Measurements from ENCODE around the gene COL4A3.
"Not testable (repeated sequence)": the region's sequence is repeated elsewhere in the genome, so short reads cannot be mapped to it uniquely, and the experiment has no call there.

COL4A3 gene

DNA sequence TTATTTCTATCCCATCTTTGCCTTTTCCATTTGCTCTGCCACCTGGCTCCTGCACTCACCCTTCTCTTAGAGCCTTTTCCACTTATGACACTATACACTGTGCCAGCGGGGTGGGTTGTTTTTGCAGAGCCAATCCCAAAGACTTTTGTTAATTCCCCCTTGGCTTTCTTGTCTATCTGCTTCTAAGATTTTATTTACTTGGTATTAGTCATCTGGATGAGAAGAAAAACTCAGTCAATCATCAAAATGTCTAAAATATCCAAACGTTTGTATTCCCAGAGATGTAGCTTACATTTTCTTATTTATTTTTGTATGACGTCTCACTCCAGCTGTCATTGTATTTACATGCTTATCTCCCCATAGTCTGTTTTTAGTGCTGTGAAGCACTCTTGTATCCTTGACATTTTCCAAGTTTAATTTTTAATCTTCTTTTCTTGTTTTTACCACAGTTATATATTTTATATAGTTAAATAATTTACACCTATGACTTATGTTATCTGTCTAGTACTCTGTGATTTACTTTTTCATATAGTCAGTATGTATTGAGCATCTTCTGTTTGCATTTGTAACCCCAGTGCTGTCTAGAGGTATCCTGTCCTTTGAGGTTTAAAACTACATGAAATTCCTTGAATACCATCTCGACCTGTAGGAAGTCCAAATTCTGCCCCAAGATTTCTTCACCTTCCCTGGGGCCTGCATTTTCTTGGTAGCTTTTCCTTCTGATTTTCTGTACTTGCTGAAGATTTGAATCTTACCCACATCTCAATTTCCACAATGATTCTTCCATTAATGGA is 55.1 kb downstream of the COL4A3 start:
- no peak for TF ChIP-seq CTCF (IDR thresholded peaks at IDR 0.05; ENCODE audit: low read depth, low read length)

DNA sequence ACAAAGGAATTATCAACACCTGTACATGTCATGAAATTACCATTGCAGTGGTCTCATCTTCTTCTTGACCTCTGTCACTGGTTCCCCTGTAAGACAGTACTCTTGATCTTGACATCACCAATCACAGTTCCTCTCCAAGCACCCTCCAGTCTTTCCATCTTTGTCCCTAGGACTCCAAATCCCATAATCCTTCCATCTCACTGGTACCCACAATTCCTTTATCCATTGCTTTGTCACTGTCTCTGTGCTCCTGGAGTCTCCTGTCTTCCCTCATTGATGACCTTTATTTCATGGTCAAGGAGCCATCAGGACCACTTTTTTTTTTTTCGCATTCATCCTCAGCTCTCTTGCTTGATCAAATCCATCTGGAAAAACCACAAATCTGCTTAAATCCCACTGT is 56.7 kb downstream of the COL4A3 start:
- no peak for DNase-seq (ENCODE audit: low read depth in 2 of 2)
- no peak for TF ChIP-seq CTCF (IDR thresholded peaks at IDR 0.05; ENCODE audit: low read depth, low read length)
- H3K4me3 ChIP-seq (replicated peaks in 1 of 2; ENCODE audit: low read depth in 2 of 2, low read length in 2 of 2), result no peak overlapping the region

More for the DNA sequence above, 55.1 kb downstream of the COL4A3 start:
- H3K4me3 ChIP-seq (replicated peaks in 1 of 2; ENCODE audit: low read depth in 2 of 2, low read length in 2 of 2), result no peak overlapping the region
- no peak for DNase-seq (ENCODE audit: low read depth in 2 of 2)

GRCh38 chr2:227222292-227222691 is 57.9 kb downstream of the COL4A3 start:
- no peak for TF ChIP-seq CTCF (IDR thresholded peaks at IDR 0.05; ENCODE audit: low read depth, low read length)
- no peak for DNase-seq (ENCODE audit: low read depth in 2 of 2)
- H3K4me3 ChIP-seq (replicated peaks in 1 of 2; ENCODE audit: low read depth in 2 of 2, low read length in 2 of 2), result no peak overlapping the region

- DNase-seq (ENCODE audit: low read depth in 2 of 2); H3K4me3 ChIP-seq (replicated peaks in 1 of 2; ENCODE audit: low read depth in 2 of 2, low read length in 2 of 2): not testable (repeated sequence)
Observed at GRCh38 chr2:227225641-227226040, 61.2 kb downstream of the COL4A3 start.

DNA sequence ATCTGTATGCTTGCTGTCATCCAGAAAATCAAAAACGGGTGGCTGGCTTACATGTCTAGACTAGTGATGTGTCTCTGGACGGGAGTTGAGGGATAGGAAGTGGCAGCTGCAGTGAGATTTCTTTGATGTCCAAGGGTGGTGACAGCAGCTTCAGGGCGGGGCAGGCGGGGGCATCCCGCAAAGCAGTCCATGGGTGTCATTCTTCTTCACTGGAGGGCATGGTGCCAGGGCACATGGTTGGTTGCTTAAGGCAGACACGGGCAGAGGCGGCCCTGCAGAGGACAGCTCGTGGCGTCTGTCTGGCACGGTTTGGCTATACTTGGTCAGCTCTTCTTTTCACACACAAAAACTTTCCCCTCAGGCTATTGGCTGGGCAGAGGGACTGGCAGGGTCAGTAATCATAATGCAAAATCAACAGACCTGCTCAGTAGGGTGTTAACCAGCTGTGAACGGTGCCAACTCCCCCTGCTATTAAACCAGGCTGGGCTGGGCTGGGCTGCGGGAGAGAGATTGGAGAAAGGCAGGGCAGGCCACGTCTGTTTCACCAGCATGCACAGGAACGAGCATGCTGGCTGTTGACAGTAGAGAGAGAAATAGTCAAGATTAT is 63.7 kb downstream of the COL4A3 start:
- H3K4me3 ChIP-seq (replicated peaks in 1 of 2; ENCODE audit: low read depth in 2 of 2, low read length in 2 of 2), result no peak overlapping the region
- peak in 1 of 2 donors; percentile 4 for DNase-seq (ENCODE audit: low read depth in 2 of 2)
- TF ChIP-seq CTCF (IDR thresholded peaks at IDR 0.05; ENCODE audit: low read depth, low read length), result no peak

GRCh38 chr2:227230151-227230550 is 65.7 kb downstream of the COL4A3 start:
- H3K4me3 ChIP-seq (replicated peaks in 1 of 2; ENCODE audit: low read depth in 2 of 2, low read length in 2 of 2), result no peak overlapping the region
- no peak for TF ChIP-seq CTCF (IDR thresholded peaks at IDR 0.05; ENCODE audit: low read depth, low read length)
- DNase-seq (ENCODE audit: low read depth in 2 of 2), result no peak

- DNase-seq (ENCODE audit: low read depth in 2 of 2), result no peak
- H3K4me3 ChIP-seq (replicated peaks in 1 of 2; ENCODE audit: low read depth in 2 of 2, low read length in 2 of 2), result no peak overlapping the region
- TF ChIP-seq CTCF (IDR thresholded peaks at IDR 0.05; ENCODE audit: low read depth, low read length), result no peak
Observed at GRCh38 chr2:227234429-227234828, 70.0 kb downstream of the COL4A3 start.
